ENCODE data around the gene CAMK2B.
"Not testable (repeated sequence)": the region's sequence is repeated elsewhere in the genome, so short reads cannot be mapped to it uniquely, and the experiment has no call there.

The CAMK2B gene

GRCh38 chr7:44173911-44174693 lies 151.3 kb downstream of the CAMK2B start:
- TF ChIP-seq ZNF274 (IDR thresholded peaks at IDR 0.05; ENCODE audit: low read depth, low read length) = no peak
- H3K4me3 ChIP-seq (ENCODE audit: low read length) = no peak overlapping the region

GRCh38 chr7:44172803-44173424 lies 152.5 kb downstream of the CAMK2B start:
- no peak overlapping the region for H3K4me3 ChIP-seq (ENCODE audit: low read length)
- TF ChIP-seq ZNF274 (IDR thresholded peaks at IDR 0.05; ENCODE audit: low read depth, low read length) = no peak

GRCh38 chr7:44172352-44172751 lies 153.0 kb downstream of the CAMK2B start:
- no peak overlapping the region for H3K4me3 ChIP-seq (ENCODE audit: low read length)
- TF ChIP-seq ZNF274 (IDR thresholded peaks at IDR 0.05; ENCODE audit: low read depth, low read length) = no peak

- not testable (repeated sequence) for H3K4me3 ChIP-seq (ENCODE audit: low read length)
Measured at GRCh38 chr7:44171901-44172300, 153.5 kb downstream of the CAMK2B start.

GRCh38 chr7:44167920-44168319 lies 157.5 kb downstream of the CAMK2B start:
- no peak overlapping the region for H3K4me3 ChIP-seq (ENCODE audit: low read length)
- TF ChIP-seq ZNF274 (IDR thresholded peaks at IDR 0.05; ENCODE audit: low read depth, low read length) = no peak

Data from GM08714 (cell line).